C4-2B (cell line): ENCODE data around the gene PTGIR.

Source experiments
- CTCF ChIP-seq: fragments of 450-650 bp; conservative IDR thresholded peaks from 2 replicates; pipeline ENCODE4 v1.5.1; 2017; ENCODE audit warnings: mild to moderate bottlenecking
- ZFX ChIP-seq: fragments of 450-650 bp; IDR thresholded peaks from 2 replicates; pipeline ENCODE4 v1.6.1; 2017

GRCh38 chr19:46640656-46641055 is 15.8 kb upstream of the PTGIR start:
- TF ChIP-seq CTCF (no peak), ZFX (no peak)
